Lower leg skin (tissue), 4 donors: ENCODE results near the gene ZNF138. TPM values are rescaled to one million over a fixed set of nuclear protein-coding genes. Genes with fewer than 3 reads are reported as not detected.
A peak's percentile ranks its signal among the peaks of the same experiment; 100 is the strongest.

Experiments
- DNase-seq, 2 donors: peaks; one replicate each; pipeline ENCODE4 v3.0.0-alpha.2; 2019; ENCODE audit warnings: low spot score in 2 of 2
- H3K4me3 ChIP-seq: fragments of 200-600 bp; sonication (generic); 2 replicates; pipeline ENCODE4 v1.5.1; 2017; ENCODE audit warnings: mild to moderate bottlenecking, low read depth; ENCODE audit not compliant: poor library complexity, severe bottlenecking
- CTCF ChIP-seq, 3 donors: fragments of 450-650 bp; IDR thresholded peaks; one replicate each; pipeline ENCODE4 v1.5.1; 2016; ENCODE audit warnings: antibody characterized with exemption in 3 of 3, mild to moderate bottlenecking in 3 of 3, moderate library complexity in 2 of 3
- POLR2A ChIP-seq, 2 donors: fragments of 450-650 bp; IDR thresholded peaks; one replicate each; pipeline ENCODE4 v1.6.1; 2016 to 2017; ENCODE audit warnings: antibody characterized with exemption in 2 of 2, mild to moderate bottlenecking in 1 of 2, moderate library complexity in 1 of 2
- WGBS, 2 donors: methylation state at CpG; one replicate each; pipeline ENCODE4 v1.1.5; 2018; 5-methylcytosine and 5-hydroxymethylcytosine counted together
- intact Hi-C: fragments of 100-400 bp; cut with DNase I; formaldehyde crosslinking; loops from one replicate; pipeline ENCODE4 v1.15.0; 2023; ENCODE audit warnings: low total_unique reads
- total RNA-seq, 4 donors: library from RNA; depleted of rRNA; stranded (reverse); fragments of >200 nt; gene quantifications; one replicate each; pipeline ENCODE4 v1.1.0, GENCODE V29; 2016

The ZNF138 gene
- total RNA-seq, 4 donors from 2014 or later: 21.8 to 36.0 (median 25.2) TPM

- peak in 1 of 2 donors; percentile 56 for DNase-seq
Measured at GRCh38 chr7:64874562-64875250, 80.5 kb downstream of the ZNF138 start.

GRCh38 chr7:64875258-64875657 is 81.0 kb downstream of the ZNF138 start:
- intact Hi-C loops: no loop called here
- no peak overlapping the region for H3K4me3 ChIP-seq
- TF ChIP-seq CTCF (IDR thresholded peaks at IDR 0.05) (no peak), POLR2A (IDR thresholded peaks at IDR 0.05) (no peak)
- peak in 1 of 2 donors; percentile 59 for DNase-seq
- 87 to 94% methylated on average over 18 of the region's 18 CpGs for WGBS, 2 donors

More at GRCh38 chr7:64874562-64875250, 80.5 kb downstream of the ZNF138 start:
- no peak overlapping the region for H3K4me3 ChIP-seq
- 78 to 83% methylated on average over 23 of the region's 23 CpGs for WGBS, 2 donors
- TF ChIP-seq CTCF (IDR thresholded peaks at IDR 0.05): no peak
- no peak for TF ChIP-seq POLR2A (IDR thresholded peaks at IDR 0.05)
- intact Hi-C loops: no loop called here

GRCh38 chr7:64875658-64876406 is 81.6 kb downstream of the ZNF138 start:
- peak in 1 of 2 donors; percentile 45 for DNase-seq
- no peak overlapping the region for H3K4me3 ChIP-seq
- intact Hi-C loops: no loop called here
- TF ChIP-seq CTCF (IDR thresholded peaks at IDR 0.05) (no peak), POLR2A (IDR thresholded peaks at IDR 0.05) (no peak)
- WGBS, 2 donors: 89 to 92% methylated on average over 23 of the region's 23 CpGs

GRCh38 chr7:64876792-64877713 is 82.8 kb downstream of the ZNF138 start:
- intact Hi-C loops: no loop called here
- TF ChIP-seq CTCF (IDR thresholded peaks at IDR 0.05) (no peak), POLR2A (IDR thresholded peaks at IDR 0.05) (no peak)
- WGBS, 2 donors: 31 to 40% methylated on average over 18 to 30 of the region's 39 CpGs
- no peak overlapping the region for H3K4me3 ChIP-seq
- DNase-seq: peak; percentile 13 to 79

- 76 to 78% methylated on average over 34 of the region's 34 CpGs for WGBS, 2 donors
- no peak overlapping the region for H3K4me3 ChIP-seq
- TF ChIP-seq CTCF (IDR thresholded peaks at IDR 0.05): no peak
- no peak for TF ChIP-seq POLR2A (IDR thresholded peaks at IDR 0.05)
- intact Hi-C loops: no loop called here
- peak in 1 of 2 donors; percentile 70 for DNase-seq
Measured at GRCh38 chr7:64877714-64878610, 83.7 kb downstream of the ZNF138 start.
